ENCODE measurements around the gene CORO2A.

CORO2A gene

DNA sequence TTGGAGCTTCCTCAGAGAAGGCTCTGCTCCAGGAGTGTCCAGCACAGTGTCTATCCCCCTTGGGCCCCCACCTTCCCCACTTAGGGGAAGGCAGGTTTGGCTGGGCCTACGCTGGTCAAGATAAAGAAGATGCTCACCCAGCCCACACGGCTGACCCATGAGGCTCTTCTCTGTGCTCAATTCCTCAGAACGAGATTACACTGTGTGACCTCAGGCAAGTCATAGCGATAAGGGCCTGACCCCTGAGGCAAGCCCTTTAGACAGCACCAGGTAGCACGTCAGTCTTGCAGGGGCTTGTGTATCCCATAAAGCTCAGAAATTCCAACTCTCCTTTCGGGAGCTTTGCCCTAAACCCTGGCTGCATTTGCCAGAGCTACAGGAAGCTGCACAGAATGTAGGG, 32.6 kb downstream of the CORO2A start:
- H3K4me1 ChIP-seq (ENCODE audit: control insufficient read depth in 5 of 5, insufficient read depth in 5 of 5, low read length in 5 of 5), result no peaks in the 10 kb centered on the region
- no peaks in the 10 kb centered on the region for H3K9me3 ChIP-seq (ENCODE audit: control insufficient read depth in 5 of 5, low read length in 5 of 5)
- H3K27me3 ChIP-seq (ENCODE audit: control insufficient read depth in 5 of 5, insufficient read depth in 4 of 5, low read length in 5 of 5), result peaks cover 0 to 3% (median 0%) of the 10 kb centered on the region in 5 donors
- H3K4me3 ChIP-seq (ENCODE audit: low read depth in 1 of 5, low read length in 5 of 5), result no peak overlapping the region
- no peak overlapping the region for H3K27ac ChIP-seq (ENCODE audit: low read depth, low read length)
- H3K9ac ChIP-seq (ENCODE audit: low read length in 5 of 5), result no peak overlapping the region
- no peaks in the 10 kb centered on the region for H3K36me3 ChIP-seq (ENCODE audit: control insufficient read depth in 5 of 5, insufficient read depth in 5 of 5, low read length in 5 of 5)

DNA sequence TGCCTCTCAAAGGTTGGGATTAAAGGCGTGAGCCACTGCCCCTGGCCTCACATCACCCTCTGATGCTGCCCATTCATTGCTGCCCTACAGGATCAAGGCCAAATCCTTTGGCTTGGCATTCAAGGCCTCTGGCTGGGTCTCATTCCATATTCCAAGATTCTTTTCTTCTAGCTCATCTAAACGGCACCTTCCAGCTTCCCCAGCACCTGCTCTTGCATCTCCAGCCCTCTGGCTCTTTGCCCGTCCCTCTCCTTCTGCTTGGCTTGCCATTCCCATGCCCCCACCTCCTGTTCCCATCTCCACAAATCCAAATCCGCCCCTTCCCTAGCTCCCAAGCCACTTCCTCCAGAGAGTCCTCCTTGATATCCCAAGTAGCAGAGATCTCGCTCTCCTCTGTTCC, 33.1 kb downstream of the CORO2A start:
- H3K9me3 ChIP-seq (ENCODE audit: control insufficient read depth in 5 of 5, low read length in 5 of 5), result no peaks in the 10 kb centered on the region
- H3K27ac ChIP-seq (ENCODE audit: low read depth, low read length), result no peak overlapping the region
- no peak overlapping the region for H3K4me3 ChIP-seq (ENCODE audit: low read depth in 1 of 5, low read length in 5 of 5)
- H3K27me3 ChIP-seq (ENCODE audit: control insufficient read depth in 5 of 5, insufficient read depth in 4 of 5, low read length in 5 of 5), result peaks cover 0 to 3% (median 0%) of the 10 kb centered on the region in 5 donors
- H3K9ac ChIP-seq (ENCODE audit: low read length in 5 of 5), result no peak overlapping the region
- H3K36me3 ChIP-seq (ENCODE audit: control insufficient read depth in 5 of 5, insufficient read depth in 5 of 5, low read length in 5 of 5), result no peaks in the 10 kb centered on the region
- no peaks in the 10 kb centered on the region for H3K4me1 ChIP-seq (ENCODE audit: control insufficient read depth in 5 of 5, insufficient read depth in 5 of 5, low read length in 5 of 5)

GRCh38 chr9:98158071-98158831, 34.2 kb downstream of the CORO2A start:
- H3K9ac ChIP-seq (ENCODE audit: low read length in 5 of 5), result no peak overlapping the region

DNA sequence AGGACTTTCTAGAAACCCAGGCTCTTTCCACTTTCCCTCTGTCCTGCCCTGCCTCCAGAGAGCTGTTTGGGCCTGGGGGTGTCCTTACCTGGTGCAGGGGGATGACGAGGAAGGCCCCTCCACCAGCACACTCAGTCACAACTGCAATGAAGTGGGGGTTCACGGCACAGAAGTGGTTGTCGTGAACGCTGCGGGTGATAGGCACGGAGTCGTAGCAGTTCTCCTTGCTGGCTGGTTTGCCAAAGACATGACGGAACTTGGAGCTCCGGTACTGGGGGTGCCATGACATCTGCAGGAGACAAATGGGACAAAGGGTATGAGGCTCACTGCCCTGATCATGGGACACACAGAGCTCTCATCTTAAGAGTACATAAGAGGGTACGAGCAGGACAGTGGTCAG, 35.1 kb downstream of the CORO2A start:
- H3K4me3 ChIP-seq (ENCODE audit: low read depth in 1 of 5, low read length in 5 of 5), result no peak overlapping the region
- H3K27ac ChIP-seq (ENCODE audit: low read depth, low read length), result no peak overlapping the region
- H3K9me3 ChIP-seq (ENCODE audit: control insufficient read depth in 5 of 5, low read length in 5 of 5), result no peaks in the 10 kb centered on the region
- H3K36me3 ChIP-seq (ENCODE audit: control insufficient read depth in 5 of 5, insufficient read depth in 5 of 5, low read length in 5 of 5), result no peaks in the 10 kb centered on the region
- H3K27me3 ChIP-seq (ENCODE audit: control insufficient read depth in 5 of 5, insufficient read depth in 4 of 5, low read length in 5 of 5), result peaks cover 0 to 3% (median 0%) of the 10 kb centered on the region in 5 donors
- no peak overlapping the region for H3K9ac ChIP-seq (ENCODE audit: low read length in 5 of 5)
- H3K4me1 ChIP-seq (ENCODE audit: control insufficient read depth in 5 of 5, insufficient read depth in 5 of 5, low read length in 5 of 5), result no peaks in the 10 kb centered on the region

More at GRCh38 chr9:98158071-98158831, 34.2 kb downstream of the CORO2A start:
- Histone ChIP-seq H3K4me3 (ENCODE audit: low read depth in 1 of 5, low read length in 5 of 5) (no peak overlapping the region), H3K27ac (ENCODE audit: low read depth, low read length) (no peak overlapping the region), H3K36me3 (ENCODE audit: control insufficient read depth in 5 of 5, insufficient read depth in 5 of 5, low read length in 5 of 5) (no peaks in the 10 kb centered on the region), H3K4me1 (ENCODE audit: control insufficient read depth in 5 of 5, insufficient read depth in 5 of 5, low read length in 5 of 5) (no peaks in the 10 kb centered on the region), H3K9me3 (ENCODE audit: control insufficient read depth in 5 of 5, low read length in 5 of 5) (no peaks in the 10 kb centered on the region), H3K27me3 (ENCODE audit: control insufficient read depth in 5 of 5, insufficient read depth in 4 of 5, low read length in 5 of 5) (peaks cover 0 to 3% (median 0%) of the 10 kb centered on the region in 5 donors)

GRCh38 chr9:98154678-98155077, 37.8 kb downstream of the CORO2A start:
- H3K27me3 ChIP-seq (ENCODE audit: control insufficient read depth in 5 of 5, insufficient read depth in 4 of 5, low read length in 5 of 5), result peaks cover 0 to 3% (median 0%) of the 10 kb centered on the region in 5 donors
- no peak overlapping the region for H3K27ac ChIP-seq (ENCODE audit: low read depth, low read length)
- H3K36me3 ChIP-seq (ENCODE audit: control insufficient read depth in 5 of 5, insufficient read depth in 5 of 5, low read length in 5 of 5), result no peaks in the 10 kb centered on the region
- no peak overlapping the region for H3K9ac ChIP-seq (ENCODE audit: low read length in 5 of 5)
- H3K4me1 ChIP-seq (ENCODE audit: control insufficient read depth in 5 of 5, insufficient read depth in 5 of 5, low read length in 5 of 5), result peaks cover 0 to 5% (median 0%) of the 10 kb centered on the region in 5 donors
- no peaks in the 10 kb centered on the region for H3K9me3 ChIP-seq (ENCODE audit: control insufficient read depth in 5 of 5, low read length in 5 of 5)
- H3K4me3 ChIP-seq (ENCODE audit: low read depth in 1 of 5, low read length in 5 of 5), result no peak overlapping the region

DNA sequence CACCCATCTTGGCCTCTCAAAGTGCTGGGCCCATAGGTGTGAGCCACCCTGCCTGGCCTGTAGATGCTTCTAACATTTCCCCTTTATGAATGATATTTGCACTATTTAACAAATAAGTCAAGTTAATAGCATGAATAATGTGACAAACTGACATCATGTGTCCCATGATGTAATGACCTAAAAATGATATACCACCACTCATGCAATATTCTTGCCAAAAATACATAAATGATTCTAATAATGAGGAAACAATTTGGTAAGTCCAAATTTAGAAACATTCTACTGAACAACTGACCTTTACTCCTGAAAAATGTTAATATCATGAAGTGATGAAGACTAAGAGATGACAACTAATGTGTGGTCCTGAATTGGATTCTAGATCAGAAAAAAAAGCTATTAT, 39.9 kb downstream of the CORO2A start:
- no peak overlapping the region for H3K4me3 ChIP-seq (ENCODE audit: low read depth in 1 of 5, low read length in 5 of 5)
- H3K27ac ChIP-seq (ENCODE audit: low read depth, low read length), result no peak overlapping the region
- H3K4me1 ChIP-seq (ENCODE audit: control insufficient read depth in 5 of 5, insufficient read depth in 5 of 5, low read length in 5 of 5), result peaks cover 0 to 5% (median 0%) of the 10 kb centered on the region in 5 donors
- no peaks in the 10 kb centered on the region for H3K36me3 ChIP-seq (ENCODE audit: control insufficient read depth in 5 of 5, insufficient read depth in 5 of 5, low read length in 5 of 5)
- no peak overlapping the region for H3K9ac ChIP-seq (ENCODE audit: low read length in 5 of 5)
- peaks cover 0 to under 1% (median 0%) of the 10 kb centered on the region in 5 donors for H3K27me3 ChIP-seq (ENCODE audit: control insufficient read depth in 5 of 5, insufficient read depth in 4 of 5, low read length in 5 of 5)
- H3K9me3 ChIP-seq (ENCODE audit: control insufficient read depth in 5 of 5, low read length in 5 of 5), result no peaks in the 10 kb centered on the region

GRCh38 chr9:98150721-98151120, 41.7 kb downstream of the CORO2A start:
- no peaks in the 10 kb centered on the region for H3K36me3 ChIP-seq (ENCODE audit: control insufficient read depth in 5 of 5, insufficient read depth in 5 of 5, low read length in 5 of 5)
- no peaks in the 10 kb centered on the region for H3K27me3 ChIP-seq (ENCODE audit: control insufficient read depth in 5 of 5, insufficient read depth in 4 of 5, low read length in 5 of 5)
- no peak overlapping the region for H3K9ac ChIP-seq (ENCODE audit: low read length in 5 of 5)
- no peak overlapping the region for H3K27ac ChIP-seq (ENCODE audit: low read depth, low read length)
- H3K9me3 ChIP-seq (ENCODE audit: control insufficient read depth in 5 of 5, low read length in 5 of 5), result no peaks in the 10 kb centered on the region
- H3K4me3 ChIP-seq (ENCODE audit: low read depth in 1 of 5, low read length in 5 of 5), result no peak overlapping the region
- peaks cover 0 to 5% (median 0%) of the 10 kb centered on the region in 5 donors for H3K4me1 ChIP-seq (ENCODE audit: control insufficient read depth in 5 of 5, insufficient read depth in 5 of 5, low read length in 5 of 5)

DNA sequence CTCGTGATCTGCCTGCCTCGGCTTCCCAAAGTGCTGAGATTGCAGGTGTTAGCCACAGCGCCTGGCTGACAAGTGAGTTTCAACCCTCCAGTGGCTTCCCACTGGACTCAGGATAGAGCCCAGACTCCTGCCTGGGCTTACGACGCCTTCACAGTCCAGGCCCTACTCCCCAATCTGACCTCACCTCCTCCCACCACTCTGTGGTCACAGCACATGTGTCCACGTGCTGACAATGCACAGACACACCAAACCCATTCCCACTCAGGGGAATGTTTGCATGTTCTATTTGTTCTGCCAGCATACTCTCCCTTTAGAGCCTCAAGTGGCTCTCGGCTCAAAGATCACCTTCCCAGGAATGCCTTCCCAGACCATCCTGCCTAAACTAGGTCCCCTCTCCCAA, 42.3 kb downstream of the CORO2A start:
- no peak overlapping the region for H3K27ac ChIP-seq (ENCODE audit: low read depth, low read length)
- H3K27me3 ChIP-seq (ENCODE audit: control insufficient read depth in 5 of 5, insufficient read depth in 4 of 5, low read length in 5 of 5), result no peaks in the 10 kb centered on the region
- no peaks in the 10 kb centered on the region for H3K9me3 ChIP-seq (ENCODE audit: control insufficient read depth in 5 of 5, low read length in 5 of 5)
- no peaks in the 10 kb centered on the region for H3K36me3 ChIP-seq (ENCODE audit: control insufficient read depth in 5 of 5, insufficient read depth in 5 of 5, low read length in 5 of 5)
- H3K4me1 ChIP-seq (ENCODE audit: control insufficient read depth in 5 of 5, insufficient read depth in 5 of 5, low read length in 5 of 5), result peaks cover 0 to 5% (median 0%) of the 10 kb centered on the region in 5 donors
- H3K9ac ChIP-seq (ENCODE audit: low read length in 5 of 5), result no peak overlapping the region
- no peak overlapping the region for H3K4me3 ChIP-seq (ENCODE audit: low read depth in 1 of 5, low read length in 5 of 5)

- Histone ChIP-seq H3K27ac (ENCODE audit: low read depth, low read length) (no peak overlapping the region), H3K36me3 (ENCODE audit: control insufficient read depth in 5 of 5, insufficient read depth in 5 of 5, low read length in 5 of 5) (no peaks in the 10 kb centered on the region), H3K27me3 (ENCODE audit: control insufficient read depth in 5 of 5, insufficient read depth in 4 of 5, low read length in 5 of 5) (no peaks in the 10 kb centered on the region), H3K9me3 (ENCODE audit: control insufficient read depth in 5 of 5, low read length in 5 of 5) (no peaks in the 10 kb centered on the region), H3K4me3 (ENCODE audit: low read depth in 1 of 5, low read length in 5 of 5) (no peak overlapping the region), H3K4me1 (ENCODE audit: control insufficient read depth in 5 of 5, insufficient read depth in 5 of 5, low read length in 5 of 5) (peaks cover 0 to 5% (median 0%) of the 10 kb centered on the region in 5 donors), H3K9ac (ENCODE audit: low read length in 5 of 5) (no peak overlapping the region)
These were observed 43.0 kb downstream of the CORO2A start for GRCh38 chr9:98149422-98149821.

- H3K9me3 ChIP-seq (ENCODE audit: control insufficient read depth in 5 of 5, low read length in 5 of 5), result no peaks in the 10 kb centered on the region
- peaks cover 0 to 5% (median 0%) of the 10 kb centered on the region in 5 donors for H3K4me1 ChIP-seq (ENCODE audit: control insufficient read depth in 5 of 5, insufficient read depth in 5 of 5, low read length in 5 of 5)
- no peaks in the 10 kb centered on the region for H3K27me3 ChIP-seq (ENCODE audit: control insufficient read depth in 5 of 5, insufficient read depth in 4 of 5, low read length in 5 of 5)
- no peak overlapping the region for H3K9ac ChIP-seq (ENCODE audit: low read length in 5 of 5)
- no peak overlapping the region for H3K27ac ChIP-seq (ENCODE audit: low read depth, low read length)
- H3K36me3 ChIP-seq (ENCODE audit: control insufficient read depth in 5 of 5, insufficient read depth in 5 of 5, low read length in 5 of 5), result no peaks in the 10 kb centered on the region
- H3K4me3 ChIP-seq (ENCODE audit: low read depth in 1 of 5, low read length in 5 of 5), result no peak overlapping the region
These were observed 44.0 kb downstream of the CORO2A start for GRCh38 chr9:98148486-98148885.
